Endodermal cell (in vitro differentiated cells): ENCODE measurements around the gene HOXD11. TPM values are rescaled to one million over a fixed set of nuclear protein-coding genes. Genes with fewer than 3 reads are reported as not detected.

Source experiments
- DNase-seq: peaks from one replicate; pipeline ENCODE4 v3.0.0-alpha.2; 2017
- H3K27ac ChIP-seq: 2 replicates; pipeline ENCODE4 v1.5.1; 2013; ENCODE audit warnings: mild to moderate bottlenecking, low read depth, low read length, moderate library complexity
- H3K27me3 ChIP-seq: 2 replicates; pipeline ENCODE4 v1.6.1; 2013; ENCODE audit warnings: mild to moderate bottlenecking, low read length, moderate library complexity; ENCODE audit not compliant: insufficient read depth, control insufficient read depth, poor library complexity, severe bottlenecking
- H3K36me3 ChIP-seq: 2 replicates; pipeline ENCODE4 v1.7.0; 2013; ENCODE audit warnings: mild to moderate bottlenecking, low read length, moderate library complexity; ENCODE audit not compliant: control insufficient read depth, insufficient read depth
- H3K4me1 ChIP-seq: one replicate; pipeline ENCODE4 v1.7.0; 2013; ENCODE audit warnings: low read length; ENCODE audit not compliant: control insufficient read depth, insufficient read depth
- H3K4me3 ChIP-seq: 2 replicates; pipeline ENCODE4 v1.5.1; 2013; ENCODE audit warnings: mild to moderate bottlenecking, low read length, moderate library complexity
- H3K9ac ChIP-seq: 2 replicates; pipeline ENCODE4 v1.6.1; 2013; ENCODE audit warnings: mild to moderate bottlenecking, low read length, moderate library complexity; ENCODE audit not compliant: poor library complexity, severe bottlenecking; ENCODE audit errors: extremely low read depth
- H3K9me3 ChIP-seq: 2 replicates; pipeline ENCODE4 v1.6.1; 2013; ENCODE audit warnings: mild to moderate bottlenecking, low read length, moderate library complexity; ENCODE audit not compliant: control insufficient read depth
- H3K27ac Mint-ChIP-seq: 2 replicates; pipeline ENCODE4 v1.8.0; 2020; ENCODE audit warnings: mixed read lengths
- H3K27me3 Mint-ChIP-seq: 2 replicates; pipeline ENCODE4 v1.8.0; 2021; ENCODE audit warnings: mild to moderate bottlenecking, mixed read lengths; ENCODE audit not compliant: insufficient read depth
- H3K36me3 Mint-ChIP-seq: 2 replicates; pipeline ENCODE4 v1.8.0; 2020; ENCODE audit warnings: low read depth, mixed read lengths
- H3K4me1 Mint-ChIP-seq: 2 replicates; pipeline ENCODE4 v1.8.0; 2020; ENCODE audit warnings: mixed read lengths
- H3K4me3 Mint-ChIP-seq: 2 replicates; pipeline ENCODE4 v1.8.0; 2020; ENCODE audit warnings: mild to moderate bottlenecking, moderate library complexity, mixed read lengths
- H3K9me3 Mint-ChIP-seq: 2 replicates; pipeline ENCODE4 v1.8.0; 2020; ENCODE audit warnings: mild to moderate bottlenecking, mixed read lengths
- WGBS, 2 experiments: methylation state at CpG; one replicate each; pipeline versions ENCODE4 v1.1.5 to v1.1.7; 2013; ENCODE audit warnings: missing lambda C conversion rate in 2 of 2, mixed read lengths in 1 of 2; ENCODE audit not compliant: insufficient coverage in 1 of 2, insufficient read length in 1 of 2; 5-methylcytosine and 5-hydroxymethylcytosine counted together
- total RNA-seq, 2 donors: library from RNA; stranded (reverse); fragmentation: NEBNext Ultra II Directional in 1 of 2; extraction: Animal tissue kit (Norgen Biotek cat#: 25700) in 1 of 2; gene quantifications; 2 replicates in 1 of 2; 3 replicates in 1 of 2; pipeline ENCODE4 v1.2.1, GENCODE V29; 2021
- TF ChIP-seq, protein P1 (sequence below): fragments of 200-600 bp; sonication (generic); conservative IDR thresholded peaks from 2 replicates; pipeline ENCODE4 v1.5.0; 2021; ENCODE audit warnings: antibody characterized with exemption, mild to moderate bottlenecking

The HOXD11 gene
- total RNA-seq, 2 donors from 2014 or later = not detected

GRCh38 chr2:176154576-176155252 lies 47.6 kb downstream of the HOXD11 start:
- Histone ChIP-seq H3K4me1 (peaks cover 4% of the 10 kb centered on the region), H3K27ac (no peak overlapping the region)
- 4 to 9% methylated on average over 10 to 11 of the region's 11 CpGs for WGBS, 2 experiments

DNA sequence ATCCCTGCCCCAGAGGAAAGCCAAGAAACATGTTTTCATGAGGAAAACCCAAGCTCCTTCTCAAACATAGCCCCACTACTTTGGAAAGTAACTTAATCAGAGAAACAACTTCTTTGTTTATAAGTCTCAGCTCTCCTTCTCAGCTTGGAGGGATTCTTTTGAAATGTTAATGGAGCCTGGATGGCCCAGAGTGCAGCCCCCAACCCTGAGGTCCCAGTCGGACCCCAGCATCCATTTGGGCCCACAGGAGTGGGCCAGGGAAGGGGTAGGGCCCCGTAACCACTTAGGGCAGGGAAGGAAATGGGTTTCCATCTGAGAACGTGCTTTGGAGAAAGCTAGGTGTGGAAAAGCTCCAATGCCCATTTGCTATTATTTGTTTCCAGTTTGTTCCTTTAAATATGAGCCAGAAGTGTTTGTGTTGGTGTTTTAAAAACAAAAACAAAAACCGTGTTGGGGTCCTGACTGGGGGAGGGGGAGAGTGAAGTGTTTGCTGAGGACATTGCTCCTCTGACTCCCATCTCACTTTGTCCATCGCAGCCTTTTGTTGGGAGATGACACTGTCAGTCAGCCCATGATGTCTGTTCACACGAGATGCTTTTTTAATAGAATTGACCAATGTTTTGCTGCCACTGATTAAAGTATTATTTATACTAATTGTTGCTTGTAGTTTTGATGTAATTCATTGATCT lies 48.4 kb downstream of the HOXD11 start:
- Mint-ChIP-seq H3K4me3 (no peak overlapping the region), H3K9me3 (no peaks in the 10 kb centered on the region), H3K27ac (no peak overlapping the region), H3K36me3 (no peaks in the 10 kb centered on the region), H3K27me3 (peaks cover 99% of the 10 kb centered on the region), H3K4me1 (peaks cover 16% of the 10 kb centered on the region)
- 0 to 5% methylated on average over 3 to 6 of the region's 6 CpGs for WGBS, 2 experiments
- Histone ChIP-seq H3K27me3 (peaks cover 100% of the 10 kb centered on the region), H3K4me3 (no peak overlapping the region), H3K27ac (no peak overlapping the region), H3K36me3 (no peaks in the 10 kb centered on the region), H3K9ac (no peak overlapping the region), H3K4me1 (peaks cover 4% of the 10 kb centered on the region), H3K9me3 (no peaks in the 10 kb centered on the region)
- DNase-seq = peak; percentile 49
- TF ChIP-seq, protein P1, sequence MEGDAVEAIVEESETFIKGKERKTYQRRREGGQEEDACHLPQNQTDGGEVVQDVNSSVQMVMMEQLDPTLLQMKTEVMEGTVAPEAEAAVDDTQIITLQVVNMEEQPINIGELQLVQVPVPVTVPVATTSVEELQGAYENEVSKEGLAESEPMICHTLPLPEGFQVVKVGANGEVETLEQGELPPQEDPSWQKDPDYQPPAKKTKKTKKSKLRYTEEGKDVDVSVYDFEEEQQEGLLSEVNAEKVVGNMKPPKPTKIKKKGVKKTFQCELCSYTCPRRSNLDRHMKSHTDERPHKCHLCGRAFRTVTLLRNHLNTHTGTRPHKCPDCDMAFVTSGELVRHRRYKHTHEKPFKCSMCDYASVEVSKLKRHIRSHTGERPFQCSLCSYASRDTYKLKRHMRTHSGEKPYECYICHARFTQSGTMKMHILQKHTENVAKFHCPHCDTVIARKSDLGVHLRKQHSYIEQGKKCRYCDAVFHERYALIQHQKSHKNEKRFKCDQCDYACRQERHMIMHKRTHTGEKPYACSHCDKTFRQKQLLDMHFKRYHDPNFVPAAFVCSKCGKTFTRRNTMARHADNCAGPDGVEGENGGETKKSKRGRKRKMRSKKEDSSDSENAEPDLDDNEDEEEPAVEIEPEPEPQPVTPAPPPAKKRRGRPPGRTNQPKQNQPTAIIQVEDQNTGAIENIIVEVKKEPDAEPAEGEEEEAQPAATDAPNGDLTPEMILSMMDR = no peak

More at GRCh38 chr2:176154576-176155252, 47.6 kb downstream of the HOXD11 start:
- TF ChIP-seq, protein P1 = no peak
- DNase-seq = peak; percentile 36
- Histone ChIP-seq H3K9me3 (no peaks in the 10 kb centered on the region), H3K9ac (no peak overlapping the region), H3K36me3 (no peaks in the 10 kb centered on the region), H3K27me3 (peaks cover 100% of the 10 kb centered on the region), H3K4me3 (no peak overlapping the region)
- Mint-ChIP-seq H3K4me1 (peaks cover 13% of the 10 kb centered on the region), H3K27me3 (peaks cover 99% of the 10 kb centered on the region), H3K4me3 (no peak overlapping the region), H3K9me3 (no peaks in the 10 kb centered on the region), H3K27ac (no peak overlapping the region), H3K36me3 (no peaks in the 10 kb centered on the region)

GRCh38 chr2:176156301-176156806 lies 49.3 kb downstream of the HOXD11 start:
- peaks cover 4% of the 10 kb centered on the region for H3K4me1 ChIP-seq
- no peaks in the 10 kb centered on the region for H3K36me3 ChIP-seq
- no peak overlapping the region for H3K27ac Mint-ChIP-seq
- no peak overlapping the region for H3K4me3 ChIP-seq
- H3K4me1 Mint-ChIP-seq = peaks cover 16% of the 10 kb centered on the region
- peaks cover 100% of the 10 kb centered on the region for H3K27me3 ChIP-seq
- no peak overlapping the region for H3K4me3 Mint-ChIP-seq
- no peaks in the 10 kb centered on the region for H3K9me3 Mint-ChIP-seq
- H3K27ac ChIP-seq = no peak overlapping the region
- peak; percentile 45 for DNase-seq
- H3K27me3 Mint-ChIP-seq = peaks cover 99% of the 10 kb centered on the region
- no peaks in the 10 kb centered on the region for H3K9me3 ChIP-seq
- TF ChIP-seq, protein P1 = no peak
- no peak overlapping the region for H3K9ac ChIP-seq
- H3K36me3 Mint-ChIP-seq = no peaks in the 10 kb centered on the region
- 13 to 15% methylated on average over 3 to 8 of the region's 8 CpGs for WGBS, 2 experiments
